Activated effector memory CD4-positive, alpha-beta T cell treated with anti-CD3 and anti-CD28 coated beads, Interleukin-2, amount 50 U/mL, for 16 hours (primary cell): ENCODE measurements around the gene MCM9.
A peak's percentile ranks its signal among the peaks of the same experiment; 100 is the strongest.

Experiments
- DNase-seq: peaks from one replicate; pipeline ENCODE4 v3.0.0-alpha.2; 2020

The MCM9 gene

GRCh38 chr6:118860363-118860762 is 74.6 kb downstream of the MCM9 start:
- DNase-seq = no peak

- DNase-seq = no peak
Observed at GRCh38 chr6:118859517-118860064, 75.4 kb downstream of the MCM9 start.

- no peak for DNase-seq
Observed at GRCh38 chr6:118856301-118856700, 78.7 kb downstream of the MCM9 start.

GRCh38 chr6:118853408-118853807 is 81.6 kb downstream of the MCM9 start:
- DNase-seq = no peak

GRCh38 chr6:118844915-118845314 is 90.0 kb downstream of the MCM9 start:
- no peak for DNase-seq

GRCh38 chr6:118843685-118844390 is 91.1 kb downstream of the MCM9 start:
- DNase-seq = no peak

- DNase-seq = no peak
Observed at GRCh38 chr6:118830691-118831090, 104.3 kb downstream of the MCM9 start.

GRCh38 chr6:118829817-118830478 is 105.0 kb downstream of the MCM9 start:
- no peak for DNase-seq

GRCh38 chr6:118826096-118826495 is 108.9 kb downstream of the MCM9 start:
- no peak for DNase-seq

- no peak for DNase-seq
Observed at GRCh38 chr6:118825661-118826060, 109.3 kb downstream of the MCM9 start.

GRCh38 chr6:118815495-118815894 is 119.5 kb downstream of the MCM9 start:
- no peak for DNase-seq

- no peak for DNase-seq
Observed at GRCh38 chr6:118813775-118814174, 121.2 kb downstream of the MCM9 start.

GRCh38 chr6:118812970-118813369 is 122.0 kb downstream of the MCM9 start:
- no peak for DNase-seq

GRCh38 chr6:118810420-118811027 is 124.4 kb downstream of the MCM9 start:
- DNase-seq = peak; percentile 85

GRCh38 chr6:118808793-118809638 is 125.9 kb downstream of the MCM9 start:
- DNase-seq = no peak

GRCh38 chr6:118804091-118804490 is 130.9 kb downstream of the MCM9 start:
- DNase-seq = no peak

GRCh38 chr6:118801257-118801656 is 133.7 kb downstream of the MCM9 start:
- DNase-seq = no peak

- DNase-seq = peak; percentile 90
Observed at GRCh38 chr6:118800394-118801071, 134.4 kb downstream of the MCM9 start.

- no peak for DNase-seq
Observed at GRCh38 chr6:118799826-118800225, 135.1 kb downstream of the MCM9 start.

- peak; percentile 88 for DNase-seq
Observed at GRCh38 chr6:118796548-118796947, 138.4 kb downstream of the MCM9 start.

- DNase-seq = no peak
Observed at GRCh38 chr6:118791499-118791898, 143.5 kb downstream of the MCM9 start.

GRCh38 chr6:118789954-118790353 is 145.0 kb downstream of the MCM9 start:
- no peak for DNase-seq
